Ascending aorta (tissue), 2 donors: ENCODE results near the gene CYP2U1. TPM values are rescaled to one million over a fixed set of nuclear protein-coding genes. Genes with fewer than 3 reads are reported as not detected.
A peak's percentile ranks its signal among the peaks of the same experiment; 100 is the strongest.

Source experiments
- DNase-seq, 2 donors: peaks; one replicate each; pipeline ENCODE4 v3.0.0-alpha.2; 2019; ENCODE audit warnings: low spot score in 2 of 2
- H3K27ac ChIP-seq, 2 donors: fragments of 200-600 bp; sonication (generic); one replicate each; pipeline ENCODE4 v1.5.1; 2016 to 2017; ENCODE audit warnings: mild to moderate bottlenecking in 1 of 2
- H3K27me3 ChIP-seq: fragments of 200-600 bp; sonication (generic); one replicate; pipeline ENCODE4 v1.5.1; 2017
- H3K36me3 ChIP-seq, 2 donors: fragments of 200-600 bp; sonication (generic); one replicate each; pipeline ENCODE4 v1.5.1; 2016
- H3K4me1 ChIP-seq, 2 donors: fragments of 200-600 bp; sonication (generic); one replicate each; pipeline ENCODE4 v1.5.1; 2016 to 2017; ENCODE audit warnings: mild to moderate bottlenecking in 1 of 2
- H3K4me3 ChIP-seq, 2 donors: fragments of 200-600 bp; sonication (generic); one replicate each; pipeline ENCODE4 v1.5.1; 2016 to 2017; ENCODE audit warnings: mild to moderate bottlenecking in 1 of 2
- H3K9me3 ChIP-seq, 2 donors: fragments of 200-600 bp; sonication (generic); one replicate each; pipeline ENCODE4 v1.5.1; 2016
- CTCF ChIP-seq, 3 experiments: fragments of 200-600 bp in 2 of 3; fragments of 450-650 bp in 1 of 3; sonication (generic) in 2 of 3; IDR thresholded peaks; one replicate each; pipeline ENCODE4 v1.5.1; 2016 to 2019; ENCODE audit warnings: antibody characterized with exemption in 3 of 3, mild to moderate bottlenecking in 1 of 3, moderate library complexity in 1 of 3
- intact Hi-C: fragments of 100-400 bp; cut with DNase I; formaldehyde crosslinking; loops from one replicate; pipeline ENCODE4 v1.15.1; 2023
- total RNA-seq: library from RNA; depleted of rRNA; stranded (reverse); fragments of >200 nt; gene quantifications from one replicate; pipeline ENCODE4 v1.1.0, GENCODE V29; 2016

CYP2U1 gene
- total RNA-seq, 1 donor from 2014 or later = 23.8 TPM

DNA sequence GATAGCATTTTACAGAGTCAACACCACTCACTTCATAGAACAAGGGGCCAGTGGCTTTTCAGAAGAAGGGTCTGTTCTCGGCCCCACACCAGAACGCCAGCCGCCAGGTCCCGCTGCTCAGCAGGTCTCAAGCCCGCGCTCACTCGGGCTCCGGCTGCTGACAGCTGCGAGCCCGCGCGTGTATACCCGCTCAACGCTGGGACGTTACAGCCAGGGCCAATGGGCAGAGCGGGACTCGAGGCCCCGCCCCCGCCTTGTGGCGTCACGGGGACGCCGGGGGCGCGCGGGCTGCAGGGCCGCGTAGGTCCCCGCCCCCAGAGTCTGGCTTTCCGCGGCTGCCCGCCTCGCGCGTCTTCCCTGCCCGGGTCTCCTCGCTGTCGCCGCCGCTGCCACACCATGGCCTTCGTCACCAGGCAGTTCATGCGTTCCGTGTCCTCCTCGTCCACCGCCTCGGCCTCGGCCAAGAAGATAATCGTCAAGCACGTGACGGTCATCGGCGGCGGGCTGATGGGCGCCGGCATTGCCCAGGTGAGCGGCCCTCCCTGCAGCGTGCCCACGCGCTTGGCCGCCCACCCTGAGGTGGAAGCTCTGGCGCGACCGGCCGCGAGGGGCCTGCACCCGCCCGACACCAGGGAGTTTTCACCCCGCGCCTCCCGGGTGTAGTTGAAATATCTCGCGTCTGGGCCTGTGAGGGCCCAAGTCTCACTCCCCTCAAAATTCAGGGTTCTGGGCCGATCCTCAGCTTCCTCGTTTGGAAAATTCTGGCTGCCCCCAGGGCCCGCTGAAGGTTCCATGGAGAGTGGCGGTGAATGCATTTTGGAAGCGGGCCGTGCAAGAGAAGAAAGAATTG is 58.4 kb downstream of the CYP2U1 start, which contains the start of gene HADH:
HADH (plus strand) TSS at position 353 of the 850 bp plus-strand sequence; CDS start at position 397, 44 bp downstream.
- Histone ChIP-seq H3K9me3 (no peaks in the 10 kb centered on the region), H3K36me3 (no peaks in the 10 kb centered on the region), H3K4me3 (peak within 1 kb of the TSS; percentile 74 to 79), H3K4me1 (peaks cover 3 to 47% of the 10 kb centered on the region in 2 donors), H3K27ac (peak within 1 kb of the TSS; percentile 92 to 93), H3K27me3 (no peaks in the 10 kb centered on the region)
- intact Hi-C loops = loop anchor here (2.0 kb wide), 2 partner anchors 57 to 269 kb away; partner anchors contain the start of gene PAPSS1
- DNase-seq = peak; percentile 77 to 97
- TF ChIP-seq CTCF (IDR thresholded peaks at IDR 0.05) = no peak

- Histone ChIP-seq H3K4me1 (peaks cover 9 to 50% of the 10 kb centered on the region in 2 donors), H3K27me3 (no peaks in the 10 kb centered on the region), H3K36me3 (no peaks in the 10 kb centered on the region), H3K27ac (peak overlapping the region; percentile 27 to 93), H3K9me3 (no peaks in the 10 kb centered on the region), H3K4me3 (peak overlapping the region in 1 of 2 donors; percentile 74)
- TF ChIP-seq CTCF (IDR thresholded peaks at IDR 0.05) = no peak
- intact Hi-C loops = no loop called here
- DNase-seq = no peak
Measured at GRCh38 chr4:107991945-107992630, 60.7 kb downstream of the CYP2U1 start.

DNA sequence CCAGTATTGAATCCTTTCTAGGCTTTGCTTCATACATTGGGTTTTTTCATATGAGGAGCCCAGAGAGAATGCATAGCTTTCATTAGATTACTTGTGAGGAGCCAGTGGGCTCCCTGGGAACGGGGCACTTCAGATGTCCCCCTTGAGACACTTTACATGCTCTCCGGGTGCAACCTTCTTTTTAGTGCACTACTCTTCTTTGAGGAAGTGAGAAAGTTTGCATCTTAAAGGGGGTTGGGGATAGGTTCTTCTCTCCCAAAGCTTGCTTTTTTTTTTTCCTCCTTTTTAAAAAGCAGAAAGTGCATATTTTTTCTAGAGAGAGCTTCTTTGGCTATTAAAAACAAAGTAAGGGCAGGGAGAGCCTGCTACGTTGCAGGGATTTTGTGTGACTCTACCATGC is 62.6 kb downstream of the CYP2U1 start:
- Histone ChIP-seq H3K27ac (peak overlapping the region; percentile 92 to 93), H3K27me3 (no peaks in the 10 kb centered on the region), H3K4me1 (peaks cover 14 to 50% of the 10 kb centered on the region in 2 donors), H3K4me3 (peak overlapping the region in 1 of 2 donors; percentile 74), H3K9me3 (no peaks in the 10 kb centered on the region), H3K36me3 (no peaks in the 10 kb centered on the region)
- intact Hi-C loops = no loop called here
- no peak for DNase-seq
- TF ChIP-seq CTCF (IDR thresholded peaks at IDR 0.05) = no peak

DNA sequence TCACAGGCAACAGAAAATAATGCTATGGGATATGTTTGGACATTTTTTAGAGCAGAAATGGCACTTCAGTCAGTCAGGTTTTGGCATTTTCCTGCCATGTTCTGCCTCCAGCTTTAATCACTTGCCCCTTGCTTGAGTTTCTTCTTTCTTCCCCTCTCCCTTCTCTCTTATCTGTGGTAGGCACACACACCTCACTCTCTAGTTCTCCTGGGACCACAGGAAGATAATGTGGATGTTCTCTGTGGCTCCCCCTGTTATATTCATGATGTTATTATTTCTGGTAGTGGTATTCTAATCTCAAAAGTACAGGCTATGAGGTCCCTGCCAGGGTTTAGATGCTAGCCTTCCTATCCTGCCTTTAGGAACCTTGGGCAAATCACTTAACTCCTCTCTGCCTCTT is 63.5 kb downstream of the CYP2U1 start:
- intact Hi-C loops = loop anchor here (5.0 kb wide), 1 partner anchor 173 kb away; the partner anchor contains the start of gene SGMS2
- Histone ChIP-seq H3K27me3 (no peaks in the 10 kb centered on the region), H3K4me1 (peaks cover 17 to 55% of the 10 kb centered on the region in 2 donors), H3K36me3 (no peaks in the 10 kb centered on the region), H3K27ac (peak overlapping the region; percentile 92 to 93), H3K9me3 (no peaks in the 10 kb centered on the region), H3K4me3 (no peak overlapping the region)
- TF ChIP-seq CTCF (IDR thresholded peaks at IDR 0.05) = no peak
- DNase-seq = no peak

- Histone ChIP-seq H3K36me3 (no peaks in the 10 kb centered on the region), H3K9me3 (no peaks in the 10 kb centered on the region), H3K4me1 (peaks cover 17 to 50% of the 10 kb centered on the region in 2 donors), H3K27ac (peak overlapping the region; percentile 92 to 93), H3K4me3 (peak overlapping the region in 1 of 2 donors; percentile 25), H3K27me3 (no peaks in the 10 kb centered on the region)
- intact Hi-C loops = loop anchor here (2.0 to 5.0 kb wide), 2 partner anchors 66 to 175 kb away; partner anchors contain the start of genes CYP2U1 and SGMS2
- peak in 1 of 2 donors; percentile 84 for DNase-seq
- TF ChIP-seq CTCF (IDR thresholded peaks at IDR 0.05) = no peak
Measured at GRCh38 chr4:107996949-107997788, 65.8 kb downstream of the CYP2U1 start.
